ENCODE data around the gene SH3BP5.

The SH3BP5 gene

DNA sequence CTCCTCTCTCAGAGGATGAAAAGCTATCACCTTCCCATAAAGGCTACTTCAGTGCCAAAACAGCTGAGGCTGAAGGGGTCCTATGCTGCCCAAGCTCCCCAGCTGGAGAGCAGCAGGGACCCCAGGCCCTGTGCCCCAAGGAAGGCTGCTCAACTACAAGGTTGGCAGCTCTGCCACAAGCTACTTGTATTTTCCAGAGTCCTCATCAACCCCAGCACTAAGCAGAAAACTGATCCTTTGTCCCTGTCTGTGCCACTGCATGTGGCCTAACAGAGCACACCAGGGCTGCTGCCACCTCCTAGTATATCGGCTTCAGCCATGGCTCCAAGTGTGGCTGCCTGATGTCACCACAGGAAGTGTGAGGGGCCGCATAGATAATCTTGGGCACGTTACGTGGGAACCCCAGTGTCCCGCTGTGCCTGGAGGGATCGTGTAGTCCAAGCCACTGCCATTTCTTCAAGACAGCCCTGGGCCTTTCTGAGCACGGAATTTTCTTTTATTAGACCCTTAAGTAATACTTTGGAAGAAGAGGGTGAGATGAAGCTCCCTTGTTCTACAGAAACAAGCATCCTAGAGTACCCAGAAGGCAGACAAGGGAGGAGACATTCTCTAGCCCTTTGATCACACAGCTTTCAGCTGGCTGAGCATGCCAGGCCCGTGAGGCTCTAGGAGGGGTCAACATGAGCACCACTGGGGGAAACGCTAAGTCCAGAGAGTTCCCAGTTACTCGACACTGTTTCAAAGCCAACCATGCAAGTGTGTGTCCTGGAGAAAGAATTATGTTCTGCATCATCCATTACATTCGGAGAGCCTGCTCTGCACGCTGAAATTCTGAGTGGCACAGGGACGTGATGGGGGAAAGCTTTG is 65.6 kb downstream of the SH3BP5 start:
- TF ChIP-seq, protein P1, sequence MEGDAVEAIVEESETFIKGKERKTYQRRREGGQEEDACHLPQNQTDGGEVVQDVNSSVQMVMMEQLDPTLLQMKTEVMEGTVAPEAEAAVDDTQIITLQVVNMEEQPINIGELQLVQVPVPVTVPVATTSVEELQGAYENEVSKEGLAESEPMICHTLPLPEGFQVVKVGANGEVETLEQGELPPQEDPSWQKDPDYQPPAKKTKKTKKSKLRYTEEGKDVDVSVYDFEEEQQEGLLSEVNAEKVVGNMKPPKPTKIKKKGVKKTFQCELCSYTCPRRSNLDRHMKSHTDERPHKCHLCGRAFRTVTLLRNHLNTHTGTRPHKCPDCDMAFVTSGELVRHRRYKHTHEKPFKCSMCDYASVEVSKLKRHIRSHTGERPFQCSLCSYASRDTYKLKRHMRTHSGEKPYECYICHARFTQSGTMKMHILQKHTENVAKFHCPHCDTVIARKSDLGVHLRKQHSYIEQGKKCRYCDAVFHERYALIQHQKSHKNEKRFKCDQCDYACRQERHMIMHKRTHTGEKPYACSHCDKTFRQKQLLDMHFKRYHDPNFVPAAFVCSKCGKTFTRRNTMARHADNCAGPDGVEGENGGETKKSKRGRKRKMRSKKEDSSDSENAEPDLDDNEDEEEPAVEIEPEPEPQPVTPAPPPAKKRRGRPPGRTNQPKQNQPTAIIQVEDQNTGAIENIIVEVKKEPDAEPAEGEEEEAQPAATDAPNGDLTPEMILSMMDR (IDR thresholded peaks at IDR 0.05; ENCODE audit: low read depth, low read length): no peak
- no peak for DNase-seq (ENCODE audit: extremely low read depth, low read depth)

DNA sequence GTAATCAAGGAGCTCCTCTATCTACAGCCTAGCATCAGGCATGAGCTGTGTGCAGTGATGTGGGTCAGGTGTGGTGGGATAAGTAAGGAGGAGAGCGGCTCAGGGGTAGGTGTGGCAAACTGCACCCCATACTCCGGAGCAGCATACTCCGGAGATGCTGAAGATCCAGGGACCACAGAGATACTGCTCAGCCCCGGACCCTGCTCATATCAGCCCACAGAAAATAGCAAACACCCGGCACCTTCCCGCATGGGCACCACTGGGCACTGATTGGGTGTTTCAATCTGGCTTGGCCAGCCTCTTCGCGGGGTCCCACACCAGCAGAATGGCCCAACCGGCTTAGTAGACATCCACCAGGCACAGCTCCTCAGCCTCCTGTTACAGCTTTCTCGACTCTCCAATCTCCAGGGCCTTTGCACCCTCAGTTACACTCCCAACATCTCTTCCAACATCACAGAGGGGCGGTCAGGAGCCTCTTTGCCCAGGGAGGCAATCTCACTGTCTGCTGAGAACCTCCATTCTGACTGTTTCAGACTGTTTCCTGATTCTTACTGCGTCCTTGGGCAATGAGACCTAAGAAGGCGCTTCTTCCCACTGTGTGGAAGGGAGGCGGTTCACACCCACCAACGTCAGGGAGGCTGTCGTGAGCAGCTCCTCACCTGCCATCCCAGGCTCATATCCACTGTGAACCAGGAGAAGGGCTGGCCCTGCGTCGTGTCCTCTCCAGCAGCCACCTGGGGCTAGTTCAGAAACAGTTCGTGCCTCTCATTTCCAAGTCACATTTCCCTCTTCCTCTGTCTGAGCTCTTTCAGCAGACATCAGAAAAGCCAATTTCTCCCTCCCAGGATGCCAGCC is 66.5 kb downstream of the SH3BP5 start:
- TF ChIP-seq, protein P1 (IDR thresholded peaks at IDR 0.05; ENCODE audit: low read depth, low read length): no peak
- DNase-seq (ENCODE audit: extremely low read depth, low read depth): no peak

- TF ChIP-seq, protein P1 (IDR thresholded peaks at IDR 0.05; ENCODE audit: low read depth, low read length): no peak
Observed at GRCh38 chr3:15264486-15264885, 67.9 kb downstream of the SH3BP5 start.

GRCh38 chr3:15263926-15264325 is 68.5 kb downstream of the SH3BP5 start:
- no peak for DNase-seq (ENCODE audit: extremely low read depth, low read depth)
- TF ChIP-seq, protein P1 (IDR thresholded peaks at IDR 0.05; ENCODE audit: low read depth, low read length): no peak

More at GRCh38 chr3:15264486-15264885, 67.9 kb downstream of the SH3BP5 start:
- DNase-seq (ENCODE audit: extremely low read depth, low read depth): no peak

- DNase-seq (ENCODE audit: extremely low read depth, low read depth): no peak
- TF ChIP-seq, protein P1 (IDR thresholded peaks at IDR 0.05; ENCODE audit: low read depth, low read length): no peak
Observed at GRCh38 chr3:15263120-15263519, 69.3 kb downstream of the SH3BP5 start.

- TF ChIP-seq, protein P1 (IDR thresholded peaks at IDR 0.05; ENCODE audit: low read depth, low read length): no peak
- DNase-seq (ENCODE audit: extremely low read depth, low read depth): no peak
Observed at GRCh38 chr3:15262021-15262420, 70.4 kb downstream of the SH3BP5 start.

- TF ChIP-seq, protein P1 (IDR thresholded peaks at IDR 0.05; ENCODE audit: low read depth, low read length): no peak
Observed at GRCh38 chr3:15261274-15261673, 71.1 kb downstream of the SH3BP5 start.

More at GRCh38 chr3:15261274-15261673, 71.1 kb downstream of the SH3BP5 start:
- DNase-seq (ENCODE audit: extremely low read depth, low read depth): no peak
